GM12878 (cell line): ENCODE data around the gene MOAP1. TPM values are rescaled to one million over a fixed set of nuclear protein-coding genes. Genes with fewer than 3 reads are reported as not detected.

Experiments
- ASH2L ChIP-seq: fragments of 300-600, 200-600 bp; sonication (generic); IDR thresholded peaks from 2 replicates; pipeline ENCODE4 v1.6.1; 2017; ENCODE audit warnings: low read depth, mild to moderate bottlenecking, borderline replicate concordance
- BCL11A ChIP-seq: IDR thresholded peaks from 2 replicates; pipeline ENCODE4 v1.6.1; 2011; ENCODE audit warnings: low read depth, low read length
- BHLHE40 ChIP-seq, 2 experiments: fragments of 450-650 bp in 1 of 2; IDR thresholded peaks; 2 replicates each; pipeline ENCODE4 v1.6.1; 2011 to 2017; ENCODE audit warnings: low read depth in 2 of 2, borderline replicate concordance in 1 of 2, improper control_type of control experiment in 1 of 2, low read length in 1 of 2, mild to moderate bottlenecking in 1 of 2
- CBX5 ChIP-seq: sonication (generic); IDR thresholded peaks from 2 replicates; pipeline ENCODE4 v1.6.1; 2016; ENCODE audit warnings: low read depth, moderate library complexity, mild to moderate bottlenecking, inconsistent platforms
- CTCF ChIP-seq, 3 experiments: IDR thresholded peaks in 2 of 3; conservative IDR thresholded peaks in 1 of 3; 2 replicates each; pipeline ENCODE4 v1.5.1; 2011; ENCODE audit warnings: low read depth in 3 of 3, low read length in 3 of 3, mild to moderate bottlenecking in 3 of 3, control low read depth in 2 of 3, moderate library complexity in 2 of 3, inconsistent platforms in 1 of 3, mixed read lengths in 1 of 3; ENCODE audit not compliant: control insufficient read depth in 2 of 3, insufficient read depth in 1 of 3; ENCODE audit errors: extremely low read depth in 1 of 3
- E4F1 ChIP-seq: fragments of 450-650 bp; IDR thresholded peaks from 2 replicates; pipeline ENCODE4 v1.6.1; 2018; ENCODE audit warnings: borderline replicate concordance, mild to moderate bottlenecking; ENCODE audit not compliant: partially characterized antibody
- HDAC6 ChIP-seq: fragments of 200-600 bp; sonication (generic); IDR thresholded peaks from one replicate; pipeline ENCODE4 v1.8.0; 2017; ENCODE audit warnings: antibody characterized with exemption; ENCODE audit not compliant: unreplicated experiment
- KDM1A ChIP-seq: fragments of 200-600 bp; sonication (generic); IDR thresholded peaks from 2 replicates; pipeline ENCODE4 v1.6.1; 2016; ENCODE audit warnings: borderline replicate concordance
- MEF2B ChIP-seq: fragments of 450-650 bp; IDR thresholded peaks from 2 replicates; pipeline ENCODE4 v1.6.1; 2018; ENCODE audit warnings: mild to moderate bottlenecking, moderate library complexity; ENCODE audit not compliant: partially characterized antibody, poor library complexity, severe bottlenecking
- MYC ChIP-seq: IDR thresholded peaks from 2 replicates; pipeline ENCODE4 v1.6.1; 2011; ENCODE audit warnings: mild to moderate bottlenecking, low read length, moderate library complexity, inconsistent platforms; ENCODE audit not compliant: insufficient read depth, insufficient replicate concordance, insufficient read length, severe bottlenecking
- NBN ChIP-seq: fragments of 450-650 bp; IDR thresholded peaks from 2 replicates; pipeline ENCODE4 v1.6.1; 2016
- PAX5 ChIP-seq: IDR thresholded peaks from 2 replicates; pipeline ENCODE4 v1.6.1; 2011; ENCODE audit warnings: low read depth, low read length, borderline replicate concordance
- POLR2AphosphoS5 ChIP-seq: IDR thresholded peaks from 2 replicates; pipeline ENCODE4 v1.6.1; 2011; ENCODE audit warnings: mild to moderate bottlenecking, low read length, inconsistent platforms
- USF2 ChIP-seq: IDR thresholded peaks from 2 replicates; pipeline ENCODE4 v1.6.1; 2011; ENCODE audit warnings: low read depth, low read length, improper control_type of control experiment, borderline replicate concordance
- ZNF217 ChIP-seq: fragments of 450-650 bp; IDR thresholded peaks from 2 replicates; pipeline ENCODE4 v1.6.1; 2017; ENCODE audit warnings: antibody characterized with exemption, mild to moderate bottlenecking
- ZNF622 ChIP-seq: fragments of 450-650 bp; IDR thresholded peaks from 2 replicates; pipeline ENCODE4 v1.6.1; 2017; ENCODE audit warnings: mild to moderate bottlenecking, inconsistent platforms
- polyA plus RNA-seq, 11 experiments: library from polyadenylated mRNA; depleted of rRNA in 4 of 11; unstranded in 6 of 11; stranded (reverse) in 5 of 11; fragments of >200 nt; fragmentation: Nextera tagmentation in 4 of 11; fragmentation: Illumina TruSeq in 1 of 11; extraction: Ambion mirVana in 4 of 11; extraction: Trizol in 1 of 11; gene quantifications; 1 replicate in 1 of 11; 2 replicates in 10 of 11; pipeline versions ENCODE4 v1.2.1 to v1.2.3, GENCODE V29; 2011 to 2016; ENCODE audit warnings: inconsistent platforms in 2 of 11, missing spikeins in 2 of 11, low read depth in 1 of 11
- total RNA-seq, 4 experiments: library from RNA; depleted of rRNA in 3 of 4; stranded (reverse); fragments of >200 nt in 3 of 4; fragmentation: Illumina TruSeq in 1 of 4; extraction: Trizol in 1 of 4; gene quantifications; 2 replicates each; pipeline versions ENCODE4 v1.2.1 to v1.2.3, GENCODE V29; 2013 to 2021

MOAP1 gene
- total and polyA plus RNA-seq, 10 of the 15 experiments (the other 5 are each of a cell fraction or from before 2014, with no cell fraction given), result 3.1 to 51.9 (median 11.4) TPM

- no peak for TF ChIP-seq POLR2AphosphoS5
- no peak for TF ChIP-seq MYC
- no peak for TF ChIP-seq BCL11A
- TF ChIP-seq BHLHE40 (IDR thresholded peaks at IDR 0.05; ENCODE audit: borderline replicate concordance in 1 of 2, low read depth in 2 of 2, low read length in 1 of 2), result 0 out of 4 replicates have a peak, but pooled peaks of 1 of the 2 experiments have one; percentile 16
- no peak for TF ChIP-seq HDAC6
- no peak for TF ChIP-seq ZNF217
- no peak for TF ChIP-seq KDM1A
- no peak for TF ChIP-seq ZNF622
- no peak for TF ChIP-seq CBX5
- TF ChIP-seq USF2, result no peak
- 0 out of 2 replicates have a peak, but pooled peaks have one; percentile 34 for TF ChIP-seq NBN
- no peak for TF ChIP-seq PAX5
- peak; percentile 80 for TF ChIP-seq MEF2B
- TF ChIP-seq CTCF (IDR thresholded peaks at IDR 0.05 in 2 of 3, conservative IDR thresholded peaks at IDR 0.05 in 1 of 3; ENCODE audit: control insufficient read depth in 2 of 3, extremely low read depth in 1 of 3, insufficient read depth in 1 of 3, low read depth in 3 of 3, low read length in 3 of 3), result no peak
- TF ChIP-seq ASH2L, result no peak
- TF ChIP-seq E4F1, result no peak
- TF ChIP-seq, all 136 proteins: peak for 17
Measured at GRCh38 chr14:93212432-93212831, 27.7 kb upstream of the MOAP1 start (continued).
